ENCODE measurements around the gene NEDD8.
A peak's percentile ranks its signal among the peaks of the same experiment; 100 is the strongest.

- TF ChIP-seq CTCF (IDR thresholded peaks at IDR 0.05) (peak; percentile 36 to 68 (median 55)), POLR2A (IDR thresholded peaks at IDR 0.05) (peak; percentile 75)
These were observed 16.4 kb downstream of the NEDD8 start, which contains the start of gene MDP1 for GRCh38 chr14:24215495-24216344.

All from right lobe of liver (tissue), 4 donors.